Bronchial epithelial cell (primary cell): Measurements from ENCODE around the gene VAV2. TPM values are rescaled to one million over a fixed set of nuclear protein-coding genes. Genes with fewer than 3 reads are reported as not detected.

ENCODE experiments used
- DNase-seq: peaks from one replicate; pipeline ENCODE4 v3.0.0-alpha.2; 2010; ENCODE audit warnings: low read depth
- FAIRE-seq: peaks from 2 replicates; lab custom pipeline; 2011; peaks lifted over from hg19 to GRCh38; lab: Jason Lieb, UNC
- H3K27me3 ChIP-seq: 2 replicates; pipeline ENCODE4 v1.5.1; 2011; ENCODE audit warnings: low read length; ENCODE audit not compliant: control insufficient read depth, insufficient read depth
- H3K36me3 ChIP-seq: 2 replicates; pipeline ENCODE4 v1.5.1; 2011; ENCODE audit warnings: low read length; ENCODE audit not compliant: control insufficient read depth, insufficient read depth
- H3K4me3 ChIP-seq: 2 replicates; pipeline ENCODE4 v1.5.1; 2011; ENCODE audit warnings: mild to moderate bottlenecking, low read depth, low read length, control low read depth
- total RNA-seq: library from RNA; depleted of rRNA; stranded (reverse); fragments of >200 nt; gene quantifications from 2 replicates; pipeline ENCODE4 v1.2.1, GENCODE V29; 2014
- TF ChIP-seq, protein P1 (sequence below): IDR thresholded peaks from 2 replicates; pipeline ENCODE4 v1.5.1; 2011; ENCODE audit warnings: mild to moderate bottlenecking, moderate library complexity, low read length, control low read depth, inconsistent platforms; ENCODE audit not compliant: insufficient read depth, severe bottlenecking

VAV2 gene
- total RNA-seq, 1 donor from 2014 or later = 46.6 TPM

GRCh38 chr9:133849110-133849670, 142.9 kb downstream of the VAV2 start:
- TF ChIP-seq, protein P1, sequence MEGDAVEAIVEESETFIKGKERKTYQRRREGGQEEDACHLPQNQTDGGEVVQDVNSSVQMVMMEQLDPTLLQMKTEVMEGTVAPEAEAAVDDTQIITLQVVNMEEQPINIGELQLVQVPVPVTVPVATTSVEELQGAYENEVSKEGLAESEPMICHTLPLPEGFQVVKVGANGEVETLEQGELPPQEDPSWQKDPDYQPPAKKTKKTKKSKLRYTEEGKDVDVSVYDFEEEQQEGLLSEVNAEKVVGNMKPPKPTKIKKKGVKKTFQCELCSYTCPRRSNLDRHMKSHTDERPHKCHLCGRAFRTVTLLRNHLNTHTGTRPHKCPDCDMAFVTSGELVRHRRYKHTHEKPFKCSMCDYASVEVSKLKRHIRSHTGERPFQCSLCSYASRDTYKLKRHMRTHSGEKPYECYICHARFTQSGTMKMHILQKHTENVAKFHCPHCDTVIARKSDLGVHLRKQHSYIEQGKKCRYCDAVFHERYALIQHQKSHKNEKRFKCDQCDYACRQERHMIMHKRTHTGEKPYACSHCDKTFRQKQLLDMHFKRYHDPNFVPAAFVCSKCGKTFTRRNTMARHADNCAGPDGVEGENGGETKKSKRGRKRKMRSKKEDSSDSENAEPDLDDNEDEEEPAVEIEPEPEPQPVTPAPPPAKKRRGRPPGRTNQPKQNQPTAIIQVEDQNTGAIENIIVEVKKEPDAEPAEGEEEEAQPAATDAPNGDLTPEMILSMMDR = no peak
- Histone ChIP-seq H3K27me3 (no peaks in the 10 kb centered on the region), H3K36me3 (peaks cover 6% of the 10 kb centered on the region), H3K4me3 (no peak overlapping the region)
- no peak for DNase-seq
- FAIRE-seq = no peak

- no peak for FAIRE-seq
These were observed 143.5 kb downstream of the VAV2 start for GRCh38 chr9:133848471-133849109.

GRCh38 chr9:133846483-133847090, 145.5 kb downstream of the VAV2 start:
- DNase-seq (no peak), FAIRE-seq (no peak)
- peaks cover 6% of the 10 kb centered on the region for H3K36me3 ChIP-seq

More at GRCh38 chr9:133848471-133849109, 143.5 kb downstream of the VAV2 start:
- no peak overlapping the region for H3K4me3 ChIP-seq
- no peaks in the 10 kb centered on the region for H3K27me3 ChIP-seq
- H3K36me3 ChIP-seq = peaks cover 6% of the 10 kb centered on the region
- DNase-seq = no peak
- TF ChIP-seq, protein P1 = no peak

GRCh38 chr9:133845440-133845839, 146.7 kb downstream of the VAV2 start:
- no peak for FAIRE-seq
- Histone ChIP-seq H3K27me3 (no peaks in the 10 kb centered on the region), H3K36me3 (peaks cover 6% of the 10 kb centered on the region), H3K4me3 (no peak overlapping the region)
- TF ChIP-seq, protein P1 = no peak
- DNase-seq = no peak

More at GRCh38 chr9:133846483-133847090, 145.5 kb downstream of the VAV2 start:
- no peak overlapping the region for H3K4me3 ChIP-seq
- H3K27me3 ChIP-seq = no peaks in the 10 kb centered on the region
- TF ChIP-seq, protein P1 = no peak

- Histone ChIP-seq H3K27me3 (no peaks in the 10 kb centered on the region), H3K36me3 (peaks cover 6% of the 10 kb centered on the region), H3K4me3 (no peak overlapping the region)
- TF ChIP-seq, protein P1 = no peak
- no peak for DNase-seq
- FAIRE-seq = no peak
These were observed 147.2 kb downstream of the VAV2 start for GRCh38 chr9:133844881-133845410.
